ENCODE results near the gene MFSD8.

- TF ChIP-seq CTCF (IDR thresholded peaks at IDR 0.05; ENCODE audit: low read length) (no peak), EZH2 (optimal IDR thresholded peaks at IDR 0.05; ENCODE audit: low read depth, low read length) (no peak), EZH2phosphoT487 (IDR thresholded peaks at IDR 0.05; ENCODE audit: low read length) (no peak)
These were observed 75.1 kb downstream of the MFSD8 start for GRCh38 chr4:127889903-127890302.
